ENCODE results near the gene BAHD1. TPM values are rescaled to one million over a fixed set of nuclear protein-coding genes. Genes with fewer than 3 reads are reported as not detected.

The BAHD1 gene
- total and polyA plus RNA-seq, 2 donors (not counting 3 experiments of a cell fraction or from before 2014, with no cell fraction given), result 6.3 to 19.1 TPM

- BruUV-seq (replicated peaks), result no TSS peak
Observed at GRCh38 chr15:40456738-40457137, 16.0 kb downstream of the BAHD1 start.

More at GRCh38 chr15:40456738-40457137, 16.0 kb downstream of the BAHD1 start:
- Histone ChIP-seq H3K4me2 (ENCODE audit: insufficient read depth, low read length) (no peak overlapping the region), H3K9me3 (replicated peaks; ENCODE audit: control insufficient read depth, insufficient read depth, low read length) (no peaks in the 10 kb centered on the region), H3K27me3 (ENCODE audit: control insufficient read depth in 2 of 2, insufficient read depth in 2 of 2, low read length in 2 of 2) (no peaks in the 10 kb centered on the region), H3K79me2 (ENCODE audit: control insufficient read depth, insufficient read depth, low read length) (peaks cover 9% of the 10 kb centered on the region), H3K9ac (replicated peaks; ENCODE audit: extremely low read depth, insufficient read depth, low read length) (no peak overlapping the region), H4K20me1 (replicated peaks; ENCODE audit: control insufficient read depth, extremely low read depth, insufficient read depth, low read length) (peaks cover 3% of the 10 kb centered on the region), H3K4me1 (ENCODE audit: control insufficient read depth, extremely low read depth, insufficient read depth, low read length) (no peaks in the 10 kb centered on the region), H3K4me3 (replicated peaks in 1 of 3; ENCODE audit: insufficient read depth in 1 of 3, low read depth in 1 of 3, low read length in 3 of 3) (no peak overlapping the region), H2AFZ (ENCODE audit: low read depth, low read length) (no peak overlapping the region), H3K9me1 (replicated peaks; ENCODE audit: control insufficient read depth, extremely low read depth, insufficient read depth, low read length) (no peaks in the 10 kb centered on the region), H3K27ac (ENCODE audit: insufficient read depth, low read depth, low read length) (no peak overlapping the region), H3K36me3 (ENCODE audit: control insufficient read depth in 2 of 2, extremely low read depth in 1 of 2, insufficient read depth in 2 of 2, low read length in 2 of 2) (peaks cover 0 to 10% of the 10 kb centered on the region in 2 experiments)
- ChIA-PET CTCF (interaction anchor here (1.8 kb wide), 1 partner anchor 14 kb away, joined by 7 read pairs; no protein-coding TSS in a partner anchor), POLR2A (no interaction called here)
- FAIRE-seq, result no peak
- intact Hi-C loops (cut with micrococcal nuclease) (no loop called here), dilution Hi-C loops (cut with MboI; ENCODE audit: extremely low pct_ligation_motif_present, low sequenced_read_pairs) (no loop called here)
- TF ChIP-seq JUN (IDR thresholded peaks at IDR 0.05; ENCODE audit: borderline replicate concordance, insufficient read depth, insufficient read length, low read depth) (no peak), POLR2AphosphoS5 (IDR thresholded peaks at IDR 0.05; ENCODE audit: insufficient read depth, low read depth, low read length) (no peak), POLR2A (IDR thresholded peaks at IDR 0.05; ENCODE audit: low read depth, low read length) (no peak), EZH2 (IDR thresholded peaks at IDR 0.05; ENCODE audit: borderline replicate concordance, low read depth, low read length, severe bottlenecking) (no peak), CTCF (IDR thresholded peaks at IDR 0.05; ENCODE audit: extremely low read depth in 1 of 2, insufficient read depth in 1 of 2, low read depth in 1 of 2, low read length in 2 of 2) (no peak), FOS (IDR thresholded peaks at IDR 0.05; ENCODE audit: borderline replicate concordance, insufficient read depth, low read length) (no peak), GATA2 (IDR thresholded peaks at IDR 0.05; ENCODE audit: insufficient read depth, insufficient read length, low read depth, low read length) (no peak), MAX (IDR thresholded peaks at IDR 0.05; ENCODE audit: insufficient read depth, insufficient read length) (no peak)
- no peak for DNase-seq (ENCODE audit: low read depth, low spot score)
